Stimulated activated naive CD4-positive, alpha-beta T cell (primary cell): ENCODE results near the gene CGB3.

Experiments
- DNase-seq, 6 experiments: peaks; one replicate each; lab custom pipeline; 2025; lab: John Stamatoyannopoulos, UW

The CGB3 gene

DNA sequence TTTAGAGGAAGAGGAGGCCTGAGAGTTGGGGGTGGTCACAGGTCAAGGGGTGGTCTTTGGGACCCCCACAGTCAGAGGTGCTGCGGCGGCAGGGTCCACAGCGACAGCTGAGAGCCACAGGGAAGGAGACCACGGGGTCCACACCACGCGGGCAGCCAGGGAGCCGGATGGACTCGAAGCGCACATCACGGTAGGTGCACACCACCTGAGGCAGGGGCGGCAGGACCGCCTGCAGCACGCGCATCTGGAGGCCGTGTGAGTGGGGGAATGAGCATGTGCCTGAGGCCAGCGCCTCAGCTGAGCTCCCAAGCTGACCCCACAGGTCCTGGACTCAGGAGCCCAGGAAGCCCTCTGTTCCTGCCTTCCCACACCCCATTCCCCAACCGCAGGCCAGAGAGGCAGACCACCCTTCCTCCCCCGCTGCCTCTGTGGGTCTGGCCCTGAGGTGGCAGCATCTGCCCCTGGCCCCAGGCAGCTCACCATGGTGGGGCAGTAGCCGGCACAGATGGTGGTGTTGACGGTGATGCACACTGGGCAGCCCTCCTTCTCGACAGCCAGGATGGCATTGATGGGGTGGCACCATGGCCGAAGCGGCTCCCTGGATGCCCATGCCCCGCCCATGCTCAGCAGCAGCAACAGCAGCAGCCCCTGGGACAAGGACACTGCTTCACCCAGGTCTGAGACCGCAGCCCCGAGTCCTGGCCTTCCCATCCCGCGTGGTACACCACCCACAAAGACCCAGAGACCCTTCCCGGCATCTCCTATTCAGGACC is 7.9 kb downstream of the CGB3 start:
- no peak for DNase-seq

DNA sequence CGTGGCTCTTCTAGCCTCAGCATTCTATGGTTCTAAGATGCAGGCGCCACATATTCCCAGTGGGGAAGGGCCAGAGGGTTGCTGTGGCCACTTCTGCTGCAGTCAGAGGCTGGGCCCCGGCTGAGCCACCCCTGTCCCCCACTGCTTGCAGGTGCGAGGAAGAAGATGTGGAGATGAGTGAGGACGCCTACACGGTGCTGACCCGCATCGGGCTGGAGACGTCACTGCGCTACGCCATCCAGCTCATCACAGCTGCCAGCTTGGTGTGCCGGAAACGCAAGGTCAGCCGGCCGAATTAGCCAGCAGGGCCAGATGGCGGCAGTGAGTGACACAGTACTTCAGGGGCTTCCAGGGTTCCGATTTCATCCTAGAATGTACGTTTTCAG is 9.3 kb downstream of the CGB3 start:
- no peak for DNase-seq

DNA sequence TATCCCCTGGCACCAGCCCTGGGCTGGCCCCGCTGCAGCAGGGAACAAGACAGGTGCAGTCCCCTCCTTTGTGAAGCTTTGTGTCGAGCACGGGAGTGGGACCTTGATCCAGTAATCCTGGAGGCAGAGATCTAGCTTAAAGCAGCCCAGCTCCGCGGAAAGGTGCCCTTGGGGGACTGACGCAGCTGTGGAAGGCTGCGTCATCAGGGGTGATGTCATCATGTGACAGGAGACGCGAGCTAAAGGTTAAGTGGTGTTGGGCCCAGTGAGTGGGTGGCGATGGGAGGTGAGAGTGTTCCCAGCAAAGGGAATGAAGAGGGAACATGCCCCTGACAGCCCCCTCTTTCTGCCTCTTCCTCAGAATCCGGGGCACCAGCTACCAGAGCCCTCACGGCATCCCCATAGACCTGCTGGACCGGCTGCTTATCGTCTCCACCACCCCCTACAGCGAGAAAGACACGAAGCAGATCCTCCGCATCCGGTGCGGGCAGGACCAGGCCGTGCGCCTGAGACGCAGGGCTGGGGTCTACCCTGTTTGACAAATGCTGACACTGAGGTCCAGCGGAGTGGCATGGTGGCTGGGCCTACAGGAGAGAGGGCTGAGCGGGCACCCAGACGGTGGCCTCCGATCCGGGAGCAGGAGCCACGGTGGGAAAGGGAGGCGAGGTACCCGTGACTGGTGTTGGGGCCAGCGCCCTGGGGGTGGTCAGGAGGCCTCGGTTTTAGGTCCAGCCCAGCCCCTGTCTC is 9.8 kb downstream of the CGB3 start:
- no peak for DNase-seq

DNA sequence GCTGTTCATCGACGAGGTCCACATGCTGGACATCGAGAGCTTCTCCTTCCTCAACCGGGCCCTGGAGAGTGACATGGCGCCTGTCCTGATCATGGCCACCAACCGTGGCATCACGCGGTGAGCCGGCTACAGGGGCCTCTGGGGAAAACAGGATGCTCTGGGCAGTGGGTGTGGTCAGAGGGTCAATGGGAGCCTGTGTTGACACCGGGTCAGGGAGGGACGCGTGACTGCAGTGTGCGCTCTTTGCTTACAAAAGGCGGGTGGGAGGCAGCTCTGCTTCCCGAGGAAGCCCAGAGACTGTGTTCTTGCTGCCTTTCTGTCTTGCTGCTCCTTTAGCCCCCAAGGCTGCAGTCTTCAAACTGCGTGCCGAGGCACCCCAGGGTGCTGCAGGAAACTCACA is 12.9 kb downstream of the CGB3 start:
- no peak for DNase-seq

DNA sequence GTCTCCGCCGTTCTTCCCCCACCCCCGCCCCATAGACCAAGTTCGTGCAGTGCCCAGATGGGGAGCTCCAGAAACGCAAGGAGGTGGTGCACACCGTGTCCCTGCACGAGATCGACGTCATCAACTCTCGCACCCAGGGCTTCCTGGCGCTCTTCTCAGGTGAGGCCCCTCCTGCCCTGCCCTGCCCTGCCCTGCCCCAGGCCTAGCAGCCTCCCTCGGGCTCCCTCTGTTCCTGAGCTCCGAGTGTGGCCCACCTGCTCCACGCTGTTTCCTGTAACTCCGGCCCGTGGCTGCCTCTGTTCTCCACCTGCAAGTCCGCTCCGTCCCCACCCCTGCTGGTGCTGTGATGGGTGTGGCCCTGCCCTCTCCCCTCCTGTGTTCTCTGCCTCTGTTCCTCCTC is 13.7 kb downstream of the CGB3 start:
- no peak for DNase-seq

DNA sequence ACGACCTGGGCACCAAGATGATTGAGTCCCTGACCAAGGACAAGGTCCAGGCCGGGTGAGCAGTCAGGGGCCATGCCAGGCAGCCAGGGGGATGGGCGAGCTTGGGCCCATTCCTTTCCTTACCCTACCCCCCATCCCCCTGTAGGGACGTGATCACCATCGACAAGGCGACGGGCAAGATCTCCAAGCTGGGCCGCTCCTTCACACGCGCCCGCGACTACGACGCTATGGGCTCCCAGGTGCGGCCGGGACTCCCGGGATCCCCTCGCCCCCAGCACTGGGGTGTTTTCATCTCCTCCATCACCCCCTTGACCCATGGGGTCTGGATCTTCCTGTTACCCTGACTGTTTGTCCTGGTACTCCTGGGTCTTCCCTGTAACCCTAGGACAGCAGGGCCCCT is 14.3 kb downstream of the CGB3 start:
- no peak for DNase-seq

DNA sequence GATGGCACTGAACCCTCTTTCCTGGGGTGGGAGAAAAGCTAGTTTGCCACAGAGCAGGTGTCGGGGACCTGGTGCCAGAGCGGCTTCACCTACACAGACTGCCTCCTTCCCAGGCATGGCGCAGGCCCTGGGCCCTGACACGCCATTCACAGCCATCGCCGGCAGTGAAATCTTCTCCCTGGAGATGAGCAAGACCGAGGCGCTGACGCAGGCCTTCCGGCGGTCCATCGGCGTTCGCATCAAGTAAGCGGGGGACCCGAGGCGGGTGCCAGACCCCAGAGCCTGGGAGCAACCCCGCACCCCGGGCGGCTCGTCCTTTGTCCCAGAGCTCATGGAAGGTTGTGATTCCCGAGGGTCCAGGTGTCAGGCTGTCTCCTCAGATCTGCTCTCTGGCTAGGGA is 17.2 kb downstream of the CGB3 start:
- DNase-seq: no peak

DNA sequence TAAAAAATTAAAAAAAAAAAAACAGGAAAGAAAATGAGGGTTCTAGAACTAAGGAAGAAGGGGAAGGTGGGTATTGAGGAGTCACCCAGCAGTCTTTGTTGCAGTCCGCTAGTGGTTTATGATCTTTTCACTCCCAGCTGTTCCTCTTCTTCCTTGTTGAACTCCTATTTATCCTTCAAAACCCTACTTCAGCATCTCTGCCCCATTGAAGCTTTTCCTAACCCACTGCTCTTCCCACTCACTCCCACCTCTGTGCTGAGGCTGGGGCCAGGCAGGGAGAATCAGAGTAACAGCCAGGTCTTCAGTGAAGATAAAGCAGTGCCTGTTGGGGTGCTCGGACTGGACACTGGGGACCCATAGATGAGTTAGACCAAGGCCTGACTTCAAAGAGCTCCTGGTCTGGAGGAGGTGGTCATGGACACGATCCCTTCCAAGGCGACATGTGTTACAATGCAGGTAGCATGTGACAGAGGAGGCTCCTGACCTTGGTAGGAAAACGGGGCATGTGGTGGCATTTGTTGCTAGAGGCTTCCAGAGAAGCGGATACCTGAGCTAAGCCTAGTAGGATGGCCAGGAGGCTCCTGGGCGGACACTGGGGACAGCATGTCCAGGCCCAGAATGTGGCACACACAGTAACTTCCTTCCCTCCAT is 19.0 kb downstream of the CGB3 start:
- DNase-seq: no peak

DNA sequence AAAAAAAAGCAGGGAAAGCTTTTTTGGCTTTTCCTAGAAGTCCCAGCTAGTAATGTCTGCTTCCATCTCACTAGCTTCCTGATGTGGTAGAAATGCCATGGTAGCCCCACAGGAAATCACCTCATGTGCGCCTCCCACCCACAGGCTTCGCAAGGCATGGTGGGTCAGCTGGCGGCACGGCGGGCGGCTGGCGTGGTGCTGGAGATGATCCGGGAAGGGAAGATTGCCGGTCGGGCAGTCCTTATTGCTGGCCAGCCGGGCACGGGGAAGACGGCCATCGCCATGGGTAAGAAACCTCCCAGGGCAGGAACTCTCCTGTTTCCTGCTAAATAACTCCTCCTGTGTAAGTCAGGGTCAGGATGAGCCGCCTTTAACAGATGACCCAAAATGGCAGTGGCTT is 20.0 kb downstream of the CGB3 start:
- DNase-seq: no peak

DNA sequence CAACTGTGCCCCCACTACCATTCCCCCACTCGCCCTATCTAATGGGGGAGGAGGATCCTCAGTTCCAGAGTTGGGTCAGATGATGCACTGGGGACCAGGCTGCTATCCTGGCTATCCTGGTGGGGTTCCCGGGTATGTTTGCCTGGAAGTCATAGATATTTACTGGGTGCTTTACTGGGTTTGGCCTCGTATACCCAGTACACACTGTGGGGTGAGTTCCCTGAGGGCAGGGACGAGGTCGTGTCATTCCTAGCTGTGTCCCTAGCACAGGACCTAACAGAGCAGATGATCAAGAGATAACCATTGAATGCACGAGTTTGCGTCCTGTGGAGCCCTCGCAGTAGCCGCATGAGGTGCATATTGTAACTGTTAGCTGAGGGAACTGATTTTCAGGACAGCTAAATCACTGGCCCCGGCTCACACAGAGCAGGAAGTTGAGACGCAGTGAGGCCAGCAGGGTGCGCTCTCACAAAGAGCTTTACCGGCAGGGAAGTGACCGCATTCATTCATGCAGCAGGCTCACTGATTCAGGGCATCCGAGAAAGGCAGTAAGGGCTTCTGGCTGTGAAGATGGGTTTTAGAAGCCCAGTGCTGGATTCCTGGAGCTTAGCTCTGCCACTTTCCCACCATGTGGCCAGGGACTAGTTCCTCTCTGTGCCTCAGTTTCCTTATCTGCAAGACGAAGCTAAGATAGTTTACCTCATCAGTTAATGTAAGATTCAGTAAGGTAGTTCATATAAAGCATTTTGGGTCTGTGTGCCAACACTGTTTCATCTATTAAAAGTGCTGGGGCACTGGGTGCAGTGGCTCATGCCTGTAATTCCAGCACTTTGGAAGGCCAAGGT is 24.4 kb downstream of the CGB3 start:
- DNase-seq: peak; percentile 29 to 65 (median 46)

DNA sequence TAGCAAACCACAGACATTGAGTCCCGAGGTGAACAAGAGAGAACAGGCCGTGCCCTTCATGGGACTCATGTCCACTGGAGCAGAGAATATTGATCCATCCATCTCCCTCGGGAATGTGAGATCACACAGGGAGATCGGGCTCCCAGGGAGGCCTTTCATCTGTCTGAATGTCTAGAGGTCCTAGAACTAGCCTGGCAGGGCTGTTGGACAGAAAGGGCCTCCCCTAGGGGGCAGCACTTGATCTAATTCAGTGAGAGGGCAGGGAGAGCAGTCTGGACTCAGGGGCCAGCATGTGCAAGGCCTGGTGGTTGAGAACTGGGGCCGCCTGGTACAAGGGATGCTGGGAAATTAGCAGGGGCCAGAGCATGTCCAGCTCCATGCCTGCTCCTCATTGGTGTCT is 26.2 kb downstream of the CGB3 start:
- peak in 3 of 6 experiments; percentile 10 to 29 (median 15) for DNase-seq

DNA sequence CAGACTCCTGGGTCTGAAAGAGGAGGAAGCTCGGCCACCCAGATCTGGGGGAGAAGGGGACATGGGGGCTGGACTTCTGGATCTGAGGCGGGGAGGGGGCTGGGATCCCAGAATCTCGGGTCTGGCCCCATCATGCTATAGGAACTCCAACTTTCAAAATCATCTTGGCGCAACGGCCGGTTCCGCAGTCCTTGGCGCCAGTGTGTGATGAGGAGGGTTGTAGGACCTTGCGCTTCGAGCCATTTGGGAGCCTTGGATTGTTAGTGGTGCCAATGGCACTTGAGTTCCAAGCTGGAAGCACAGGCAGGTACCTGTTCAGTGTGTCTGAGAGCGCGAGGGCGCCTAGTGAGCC is 30.1 kb downstream of the CGB3 start:
- no peak for DNase-seq

DNA sequence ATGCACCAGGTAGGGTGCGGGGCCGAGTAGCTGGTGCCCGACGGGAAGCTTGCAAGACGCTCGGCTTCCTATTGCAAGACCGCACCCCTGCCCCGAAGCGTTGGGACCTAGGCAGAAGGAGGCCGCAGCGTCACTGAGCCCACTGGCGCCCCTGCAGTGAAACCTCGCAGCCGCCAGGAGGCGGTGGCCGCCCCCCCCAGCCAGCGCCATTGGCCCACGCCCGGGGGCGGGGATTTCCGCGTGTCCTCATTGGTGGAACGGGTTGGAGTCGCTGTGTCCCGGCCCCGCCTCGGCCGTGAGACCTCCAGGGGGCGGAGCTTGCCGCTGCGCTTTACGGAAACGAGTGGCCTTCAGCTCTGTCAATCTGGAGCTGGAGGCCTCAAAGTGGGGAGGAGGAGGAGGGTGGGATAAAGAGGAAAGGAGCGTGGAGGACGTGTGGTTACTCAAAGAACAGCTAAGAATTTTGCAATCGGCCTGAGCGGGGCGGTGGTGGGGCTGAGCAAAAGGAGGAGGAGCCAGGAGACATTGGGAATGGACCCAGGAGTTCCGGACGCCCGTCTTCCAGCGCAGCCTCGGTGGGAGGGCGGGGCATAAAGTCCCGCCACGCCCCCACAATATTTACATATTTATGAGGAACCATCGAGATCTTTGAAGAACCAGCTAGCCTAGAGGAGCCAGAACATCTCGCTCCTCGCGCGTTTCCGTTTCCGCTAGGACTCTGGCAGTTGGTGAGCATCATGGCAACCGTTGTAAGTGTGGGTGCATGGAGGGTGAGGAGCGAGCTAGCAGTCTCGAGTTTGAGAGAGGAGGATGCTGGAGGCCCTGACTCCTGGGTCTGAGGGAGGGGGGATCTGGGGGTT is 30.7 kb downstream of the CGB3 start, which contains the start of the genes GYS1 and RUVBL2:
GYS1 (minus strand) TSS at position 135 of the 860 bp plus-strand sequence. CDS start 197 bp downstream, outside the sequence.
RUVBL2 (plus strand) TSS at position 713 of the 860 bp plus-strand sequence; CDS start at position 738, 25 bp downstream.
- peak; percentile 98 to 100 (median 99) for DNase-seq

DNA sequence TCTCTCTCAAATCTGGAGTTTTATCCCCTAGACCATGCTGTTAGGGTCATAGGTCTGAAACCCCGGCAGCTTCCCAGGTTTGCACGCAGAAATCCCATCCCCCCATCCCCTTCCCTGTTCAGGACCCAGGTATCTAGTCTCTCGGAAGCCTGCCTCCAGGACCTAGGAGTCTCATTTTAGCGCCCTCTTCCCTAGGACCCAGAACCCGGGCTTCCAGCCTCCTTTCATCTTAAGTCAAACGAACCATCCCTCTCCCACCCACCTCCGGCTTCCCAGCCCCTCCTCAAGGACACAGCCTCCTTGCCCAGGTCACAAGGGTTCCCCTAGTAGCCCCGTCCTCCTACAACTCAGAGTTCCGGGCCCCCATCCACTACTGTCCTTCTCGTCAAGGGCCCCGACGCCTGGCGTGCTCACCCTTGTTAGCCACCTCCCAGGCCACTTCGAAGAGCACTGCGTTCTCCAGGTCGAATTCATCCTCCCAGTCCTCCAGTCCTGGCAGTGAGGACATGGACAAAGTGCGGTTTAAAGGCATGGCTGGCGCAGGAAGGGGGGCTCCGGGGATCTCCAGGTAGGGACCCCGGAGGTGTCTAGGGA is 31.5 kb downstream of the CGB3 start:
- DNase-seq: no peak

DNA sequence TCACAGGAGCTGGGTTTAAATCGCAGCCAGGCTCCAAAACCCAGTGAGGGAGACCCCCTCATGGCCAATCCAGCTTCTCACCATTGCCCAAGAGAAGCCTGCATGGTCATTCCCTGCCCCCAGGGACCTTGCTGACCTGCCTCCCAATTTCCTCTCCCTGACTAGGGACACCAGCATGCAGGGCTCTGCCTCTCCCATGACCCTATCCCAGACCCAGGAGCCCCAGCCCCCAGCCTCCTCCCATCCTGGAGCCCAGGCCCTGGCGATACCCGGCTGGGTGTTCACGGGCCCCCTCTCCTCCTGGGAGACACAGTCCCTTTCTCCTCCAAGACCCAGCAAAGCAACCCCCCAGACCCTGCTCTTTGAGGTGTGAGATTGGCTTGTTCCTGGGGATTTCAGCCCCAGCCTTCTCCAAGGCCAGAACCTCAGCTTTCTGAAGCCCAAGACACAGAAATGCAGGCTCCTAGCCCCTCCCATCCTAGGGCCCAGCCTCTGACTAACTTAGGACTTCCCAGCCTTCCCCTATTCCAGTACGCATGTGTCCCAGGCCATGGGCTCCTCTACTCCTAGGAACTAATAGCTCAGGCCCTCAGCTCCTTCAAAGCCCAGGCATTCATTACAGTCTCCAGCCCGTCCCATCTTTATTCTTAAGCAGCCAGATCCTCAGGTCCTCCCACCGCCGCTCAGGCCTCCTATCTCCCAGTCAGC is 32.1 kb downstream of the CGB3 start:
- no peak for DNase-seq

DNA sequence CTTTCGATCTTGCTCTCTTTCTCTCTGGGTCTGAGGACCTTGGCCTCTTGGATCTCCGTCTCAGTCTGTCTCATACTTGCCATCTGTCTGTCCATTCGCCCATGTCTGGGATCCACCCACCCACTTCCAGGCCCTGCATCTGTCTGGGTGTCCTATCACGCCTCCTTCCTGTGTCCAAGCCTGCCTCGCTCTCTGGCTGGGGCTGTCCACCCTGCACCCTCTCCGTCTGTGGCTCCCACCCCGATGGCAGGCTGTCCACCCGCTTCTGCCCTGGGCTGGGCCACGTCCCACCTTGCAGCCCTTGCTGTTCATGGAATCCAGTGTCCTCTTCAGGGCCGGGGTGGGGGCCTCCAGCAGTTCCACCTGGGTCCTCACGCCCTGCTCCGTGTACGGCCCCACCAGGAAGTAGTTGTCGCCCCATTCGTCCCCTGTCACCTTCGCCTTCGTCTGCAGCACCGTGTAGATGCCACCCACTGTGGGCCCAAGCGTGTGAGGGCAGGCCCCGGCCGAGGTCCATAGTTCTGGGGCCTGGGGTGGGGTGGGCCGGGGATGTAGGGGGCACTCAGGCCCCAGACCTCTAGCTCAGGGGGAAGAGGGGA is 33.0 kb downstream of the CGB3 start:
- DNase-seq: no peak

DNA sequence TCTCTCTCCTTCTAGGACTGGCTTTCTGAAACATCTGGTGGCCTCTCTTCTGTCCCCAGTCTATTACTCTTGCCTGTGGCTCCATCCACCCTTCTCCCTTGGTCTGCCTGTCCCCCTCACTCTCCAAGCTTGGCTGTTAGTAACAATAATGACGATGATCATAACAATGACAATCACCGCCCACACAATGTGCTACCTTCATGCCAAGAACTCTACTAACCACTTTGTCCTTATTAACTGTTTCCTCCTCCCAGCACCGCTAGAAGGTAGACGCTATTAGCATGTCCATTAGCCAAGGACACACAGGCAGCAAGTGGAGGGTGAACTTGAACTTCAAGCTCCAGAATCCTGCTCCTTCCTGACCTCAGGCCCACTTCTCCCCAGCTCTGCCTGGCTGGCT is 33.7 kb downstream of the CGB3 start:
- no peak for DNase-seq

DNA sequence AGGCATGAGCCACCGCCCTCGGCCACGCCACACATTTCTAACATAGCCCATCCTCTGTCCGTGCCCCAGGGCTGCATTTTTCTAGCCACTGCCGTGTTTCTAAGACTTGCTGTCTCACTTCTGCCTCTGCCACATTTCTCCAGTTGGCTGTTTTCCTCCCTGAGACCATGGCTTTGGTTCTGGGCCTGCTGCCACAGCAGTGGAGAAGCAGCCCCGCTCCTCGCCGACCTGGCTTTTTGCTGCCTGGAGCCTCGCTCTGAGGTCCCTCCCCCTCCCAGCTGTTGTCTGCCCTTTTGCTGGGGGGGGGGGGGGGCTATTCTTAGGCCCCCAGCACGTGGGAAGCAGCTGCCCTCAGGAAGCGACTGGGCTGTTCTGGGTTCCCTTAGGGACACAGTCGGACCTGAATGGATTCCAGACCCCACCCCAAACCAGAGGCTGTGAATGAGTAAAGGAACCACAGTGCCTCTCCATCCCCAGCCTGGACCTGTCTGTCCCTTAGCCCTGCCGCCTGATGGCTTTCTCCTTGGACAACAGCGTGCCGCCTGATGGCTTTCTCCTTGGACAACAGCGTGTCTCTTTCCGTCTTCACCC is 34.3 kb downstream of the CGB3 start:
- DNase-seq: no peak

DNA sequence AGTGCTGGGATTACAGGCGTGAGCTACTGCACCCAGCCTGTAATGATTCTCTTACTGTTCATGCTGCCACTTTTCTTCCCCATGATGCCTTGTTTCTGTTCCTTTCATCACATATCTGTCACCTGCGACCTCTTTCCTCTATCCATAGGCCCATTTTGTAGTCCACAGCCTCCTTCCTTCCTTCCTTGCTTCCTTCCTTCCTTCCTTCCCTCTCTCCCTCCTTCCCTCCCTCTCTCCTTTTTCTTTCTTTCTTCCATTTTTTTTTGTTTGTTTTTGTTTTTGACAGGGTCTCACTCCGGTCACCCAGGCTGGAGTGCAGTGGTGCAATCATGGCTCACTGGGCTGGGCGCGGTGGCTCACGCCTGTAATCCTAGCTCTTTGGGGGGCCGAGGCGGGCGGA is 35.3 kb downstream of the CGB3 start:
- no peak for DNase-seq
